Stimulated activated CD8-positive, alpha-beta memory T cell treated with anti-CD3 and anti-CD28 coated beads, Interleukin-7, amount 100 ng/mL, for 1 hour (primary cell): ENCODE results near the gene OR10AD1.

ENCODE experiments used
- DNase-seq, 2 donors: peaks; one replicate each; pipeline ENCODE4 v3.0.0-alpha.2; 2020; ENCODE audit warnings: low read depth in 2 of 2

OR10AD1 gene

DNA sequence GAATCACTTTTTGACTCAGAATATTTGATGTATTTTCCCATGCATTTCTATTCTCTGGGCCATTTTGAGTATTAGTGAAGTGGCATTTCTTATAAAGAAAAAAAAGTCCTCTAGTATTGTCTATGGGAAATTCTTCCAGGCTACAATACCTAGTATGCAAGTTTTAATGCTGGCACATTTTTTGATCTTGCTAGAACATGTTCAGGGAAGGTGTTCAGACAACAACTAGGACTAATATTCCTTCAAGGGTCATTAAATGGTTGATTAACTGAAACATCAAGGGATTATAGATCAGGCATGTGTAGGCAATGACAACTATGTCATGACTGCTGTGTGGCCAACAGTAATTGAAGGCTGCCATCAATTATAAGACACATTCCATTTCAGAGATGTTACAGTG is 12.0 kb downstream of the OR10AD1 start:
- no peak for DNase-seq

DNA sequence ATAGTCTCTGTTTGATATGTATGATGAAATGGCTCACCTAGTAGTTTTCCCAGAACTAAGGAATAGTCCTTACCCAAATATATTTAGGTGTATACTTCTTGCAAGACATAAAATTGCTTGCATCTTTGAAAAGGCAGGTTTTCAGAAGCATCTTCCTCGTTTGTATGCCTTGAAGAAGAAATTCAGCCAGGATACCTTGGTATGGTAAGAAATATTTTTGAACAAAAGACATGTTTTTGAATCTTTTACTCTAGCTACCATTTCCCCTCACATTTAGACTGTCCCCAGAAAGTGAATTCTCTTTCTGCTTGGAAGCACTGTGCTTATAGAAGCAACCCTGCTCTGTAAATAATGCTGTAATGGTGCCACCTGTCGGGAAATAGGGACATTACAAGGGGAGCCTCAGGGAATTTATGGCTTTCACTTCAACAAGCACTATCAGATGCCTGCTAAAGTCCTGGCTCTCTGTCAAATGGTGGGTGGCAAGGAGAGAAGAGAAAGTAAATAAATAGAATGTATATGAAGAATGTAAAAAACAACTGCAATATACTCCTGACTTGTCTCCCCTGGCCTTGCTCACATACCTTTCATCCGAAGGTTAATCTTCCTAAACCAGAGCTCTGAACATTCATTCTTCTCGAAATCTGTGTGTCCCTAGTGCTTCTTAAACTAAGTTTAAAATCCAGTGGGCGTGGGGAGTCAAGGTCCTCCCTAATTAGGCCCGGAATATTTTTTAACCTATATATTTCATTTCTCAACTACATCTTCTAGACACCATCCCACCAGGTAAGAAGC is 13.6 kb downstream of the OR10AD1 start:
- DNase-seq: peak; percentile 51 to 61

DNA sequence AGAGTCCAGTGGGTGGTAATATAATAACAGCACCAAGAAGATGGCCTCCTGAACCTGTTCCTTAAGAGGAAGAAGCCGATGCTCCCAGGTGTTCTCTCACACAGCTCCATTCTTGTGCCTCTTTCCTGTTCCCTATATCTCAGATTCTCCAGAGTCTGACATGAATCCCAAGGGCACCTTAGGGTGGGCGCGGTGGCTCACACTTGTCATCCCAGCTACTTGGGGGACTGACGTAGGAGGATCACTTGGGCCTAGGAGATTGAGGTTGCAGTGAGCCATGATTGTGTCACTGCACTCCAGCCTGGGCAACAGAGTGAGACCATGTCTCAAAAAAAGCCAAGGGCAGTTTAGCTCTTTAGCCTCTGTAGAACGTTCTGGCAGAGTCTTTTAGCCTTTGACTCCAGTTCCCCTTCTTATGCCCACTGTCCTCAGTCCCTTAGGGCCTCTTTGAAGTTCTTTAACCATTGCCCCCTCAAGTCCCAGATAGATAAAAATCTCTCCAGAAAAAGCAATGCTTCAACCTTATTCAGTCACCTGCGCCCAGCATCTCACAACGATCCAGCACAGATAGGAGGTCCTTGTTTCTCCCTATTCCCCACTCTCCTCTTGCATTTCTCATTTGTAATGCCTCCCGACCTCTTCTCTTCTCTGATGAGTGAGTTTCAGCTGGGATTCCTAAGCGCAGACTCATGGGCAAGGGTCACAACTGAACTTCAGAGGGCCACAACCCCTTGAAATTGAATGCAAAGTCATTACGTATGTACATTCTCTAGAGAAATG is 15.0 kb downstream of the OR10AD1 start:
- DNase-seq: no peak

DNA sequence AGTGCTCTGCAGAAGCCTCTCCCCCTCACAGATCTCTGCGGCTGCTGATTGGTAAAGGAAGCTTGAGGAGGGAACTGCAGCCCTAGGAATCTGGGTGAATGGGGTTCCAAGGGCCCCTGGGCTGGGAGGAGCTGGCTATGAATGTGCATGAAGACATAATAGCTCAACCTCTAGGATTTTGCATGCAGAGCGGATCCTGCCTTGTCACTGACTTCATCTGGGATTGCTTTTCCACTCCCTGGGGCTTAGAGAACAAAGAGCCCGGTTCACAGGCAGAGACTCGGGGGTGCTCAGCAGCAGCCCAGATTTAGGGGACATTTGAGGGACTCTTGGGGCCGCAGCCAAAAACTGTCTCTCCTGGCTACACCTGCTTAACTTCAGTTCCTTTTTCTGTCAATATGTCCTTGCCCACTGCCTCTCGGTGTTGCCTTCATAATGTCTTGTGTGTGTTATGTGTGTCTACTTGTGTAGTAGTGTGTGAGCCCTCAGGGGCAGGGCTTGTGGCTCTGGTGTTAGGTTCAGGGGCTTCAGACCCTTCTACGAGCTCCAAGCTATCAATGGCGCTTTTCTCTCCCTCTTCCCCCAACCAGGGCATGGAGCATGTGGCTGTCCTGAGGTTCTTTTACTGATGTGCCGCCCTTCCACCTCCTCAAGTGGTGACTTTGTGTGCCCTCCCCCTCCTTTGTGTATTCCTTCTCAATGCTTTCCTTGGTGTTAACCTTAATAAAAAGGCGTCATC is 17.7 kb downstream of the OR10AD1 start:
- no peak for DNase-seq

DNA sequence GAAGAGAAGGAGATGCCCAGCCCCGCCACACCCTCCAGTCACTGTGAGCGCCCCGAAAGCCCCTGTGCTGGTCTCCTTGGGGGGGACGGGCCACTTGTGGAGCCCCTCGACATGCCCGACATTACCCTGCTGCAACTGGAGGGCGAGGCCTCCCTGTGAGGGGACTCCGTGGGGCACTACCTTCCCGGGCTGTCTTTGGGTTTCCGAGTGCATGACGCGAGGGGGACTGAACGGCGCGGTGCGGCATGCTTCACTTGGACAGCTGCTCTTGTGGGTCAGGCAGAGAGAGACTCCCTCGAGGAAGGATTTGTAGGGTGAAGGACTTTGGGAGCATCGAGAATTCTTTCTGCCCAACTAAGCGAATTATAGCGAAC is 18.6 kb downstream of the OR10AD1 start:
- DNase-seq: no peak

DNA sequence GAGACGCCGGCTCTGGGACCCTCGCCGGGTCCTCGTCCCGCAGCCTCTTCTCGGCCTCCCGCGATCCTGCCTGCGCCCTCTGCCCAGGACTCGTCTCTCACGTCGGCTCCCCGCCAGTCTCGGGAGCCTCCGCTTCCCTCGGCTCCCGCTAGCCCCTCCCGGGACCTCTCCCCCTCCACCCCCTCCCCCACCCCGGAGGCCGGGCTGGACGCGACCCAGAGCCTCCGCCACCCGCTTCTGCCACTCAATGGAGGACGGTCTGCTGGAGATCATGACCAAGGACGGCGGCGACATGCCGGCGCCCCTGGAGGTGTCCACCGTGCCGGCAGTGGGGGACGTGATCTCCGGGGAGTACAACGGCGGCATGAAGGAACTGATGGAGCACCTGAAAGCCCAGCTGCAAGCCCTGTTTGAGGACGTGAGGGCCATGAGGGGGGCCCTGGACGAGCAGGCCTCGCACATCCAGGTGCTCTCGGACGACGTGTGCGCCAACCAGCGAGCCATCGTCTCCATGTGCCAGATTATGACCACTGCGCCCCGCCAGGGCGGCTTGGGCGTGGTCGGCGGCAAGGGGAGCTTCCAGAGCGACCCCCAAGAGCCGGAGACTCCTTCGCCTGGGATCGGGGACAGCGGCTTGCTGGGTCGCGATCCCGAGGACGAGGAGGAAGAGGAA is 19.1 kb downstream of the OR10AD1 start:
- no peak for DNase-seq

DNA sequence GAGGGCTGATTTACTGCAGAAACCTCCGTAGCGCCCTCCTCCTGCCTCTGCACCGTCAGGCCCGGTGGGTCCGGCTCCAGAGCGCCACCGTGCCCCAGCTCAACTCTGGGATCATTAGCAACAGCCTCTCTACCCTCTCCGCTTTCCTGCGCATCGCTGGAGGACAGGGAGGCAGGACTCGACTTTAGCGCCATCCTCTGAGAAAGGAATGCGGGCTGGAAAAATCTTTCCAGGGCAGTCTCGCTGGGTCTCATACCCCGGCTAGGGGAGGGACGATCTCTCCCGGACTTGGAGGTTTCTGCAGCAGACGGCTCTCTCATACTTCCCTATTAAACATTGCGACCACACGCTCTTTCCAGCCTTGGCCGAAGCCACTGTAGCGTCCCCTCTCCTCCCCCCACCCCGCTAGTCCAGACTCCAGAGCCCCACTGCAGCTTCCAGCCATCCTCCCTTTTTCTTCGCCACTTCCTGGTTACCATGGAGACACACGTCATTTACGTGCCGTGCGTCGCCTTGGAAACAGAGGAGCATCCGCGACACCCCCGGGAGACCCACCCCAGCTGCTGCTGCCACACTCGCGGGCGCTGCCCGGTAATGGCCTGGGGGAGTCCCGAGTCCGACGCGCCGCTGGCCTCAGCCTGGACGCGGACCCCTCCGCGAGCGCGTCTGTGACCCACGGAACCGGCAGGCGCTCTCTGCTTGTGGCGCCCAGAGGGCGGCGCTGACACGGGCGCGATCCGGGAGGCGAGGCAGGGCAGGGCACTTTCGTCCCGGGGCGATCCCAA is 19.8 kb downstream of the OR10AD1 start, which contains the start of gene CCDC184:
Gene CCDC184 (plus strand): TSS at position 554 of the 785 bp plus-strand sequence. CDS start 479 bp downstream, outside the sequence.
- peak; percentile 33 to 51 for DNase-seq

DNA sequence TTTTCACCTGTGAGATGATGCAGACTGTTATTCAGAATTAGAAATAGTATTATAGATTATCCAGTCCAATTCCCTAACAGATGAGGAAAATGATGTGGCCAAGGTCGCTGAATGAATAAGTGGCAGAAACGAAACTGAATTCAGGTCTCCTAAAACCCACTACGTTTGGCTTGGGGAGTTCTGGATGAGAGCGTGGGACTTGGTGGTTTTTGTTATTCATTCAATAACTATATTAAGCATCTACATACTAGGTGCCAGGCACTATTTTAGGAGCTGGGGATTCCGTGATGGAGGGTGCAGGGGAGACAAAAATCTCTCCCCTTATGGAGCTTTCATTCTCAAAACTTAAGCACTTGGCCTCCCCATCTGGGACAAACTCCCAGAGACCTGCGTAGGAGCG is 20.5 kb downstream of the OR10AD1 start:
- no peak for DNase-seq

DNA sequence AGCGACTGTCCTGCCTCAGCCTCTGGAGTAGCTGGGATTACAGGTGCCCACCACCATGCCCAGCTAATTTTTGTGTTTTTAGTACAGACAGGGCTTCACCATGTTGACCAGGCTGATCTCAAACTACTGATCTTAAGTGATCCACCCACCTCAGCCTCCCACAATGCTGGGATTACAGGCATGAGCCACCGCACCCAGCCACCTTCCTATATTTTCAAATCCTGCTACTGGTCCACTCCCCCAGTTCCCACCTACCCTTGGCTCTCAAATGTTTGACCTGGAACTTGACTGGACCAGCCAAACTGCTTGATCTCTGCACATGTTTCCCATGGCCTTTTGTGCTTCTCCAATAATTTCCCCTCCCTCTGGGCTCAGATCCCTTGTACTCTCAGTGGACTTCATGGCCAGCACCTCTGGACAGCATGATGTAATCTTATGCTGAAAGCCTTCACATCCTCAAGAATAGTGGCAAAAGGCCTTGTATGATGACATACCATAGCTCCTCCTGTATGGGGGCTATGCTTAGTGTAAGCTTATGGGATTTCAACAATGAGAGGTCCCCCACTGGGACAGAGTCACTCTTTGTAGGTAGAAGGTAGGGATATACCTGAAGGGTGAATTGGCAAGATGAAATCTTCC is 22.1 kb downstream of the OR10AD1 start:
- DNase-seq: no peak

DNA sequence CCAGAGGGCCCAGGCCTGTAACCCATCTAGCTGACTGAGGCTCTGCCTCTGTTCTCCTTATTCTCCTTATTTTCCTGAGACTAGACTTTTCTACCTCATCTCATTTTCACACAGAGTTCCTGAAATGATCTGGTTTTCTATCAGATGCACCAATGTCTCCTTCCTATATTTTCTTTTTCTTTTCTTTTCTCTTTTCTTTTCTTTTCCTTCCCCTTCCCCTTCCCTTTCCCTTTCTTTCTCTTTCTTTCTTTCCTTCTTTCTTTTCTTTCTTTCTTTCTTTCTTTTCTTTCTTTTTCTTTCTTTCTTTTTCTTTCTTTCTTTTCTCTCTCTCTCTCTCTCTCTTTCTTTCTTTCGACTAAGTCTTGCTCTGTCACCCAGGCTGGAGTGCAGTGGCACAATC is 22.7 kb downstream of the OR10AD1 start:
- no peak for DNase-seq

DNA sequence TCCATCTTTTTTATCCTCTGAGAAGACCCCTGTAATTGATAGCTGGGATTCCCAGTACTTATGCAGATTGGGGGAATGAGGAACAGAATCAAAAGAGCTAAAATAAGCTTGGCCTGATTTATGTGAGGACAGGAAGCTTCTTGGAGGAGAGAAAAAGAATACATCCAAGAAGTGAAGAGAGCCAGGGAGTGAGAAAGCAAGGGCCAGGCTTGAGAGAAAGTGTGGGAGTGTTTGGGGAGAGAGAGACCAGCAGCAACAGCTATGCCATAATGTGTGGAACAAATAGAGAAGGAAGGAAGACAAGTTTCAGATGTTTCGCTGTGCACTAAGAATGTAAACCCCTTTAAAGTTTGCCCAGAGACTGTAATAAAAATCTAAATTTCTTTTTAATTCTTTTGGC is 23.6 kb downstream of the OR10AD1 start:
- no peak for DNase-seq

DNA sequence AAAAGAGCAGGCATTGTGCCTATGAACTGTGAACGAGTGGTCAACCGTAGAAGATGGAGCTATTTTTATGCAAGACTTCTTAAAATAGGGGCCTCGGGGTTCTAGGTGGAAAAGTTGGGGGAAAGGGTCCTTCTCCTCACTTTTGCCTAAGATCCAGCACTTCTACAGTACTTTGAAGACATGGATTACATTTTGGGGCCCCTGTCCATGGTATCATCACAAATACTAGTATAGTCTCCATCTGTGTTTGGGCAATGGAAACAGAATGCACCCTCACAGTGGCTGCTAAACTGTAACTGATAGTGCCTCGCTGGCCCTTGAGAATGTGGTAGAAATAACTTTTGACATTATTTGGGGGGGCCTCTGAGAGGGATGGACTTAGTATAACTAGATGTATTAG is 25.1 kb downstream of the OR10AD1 start:
- no peak for DNase-seq

DNA sequence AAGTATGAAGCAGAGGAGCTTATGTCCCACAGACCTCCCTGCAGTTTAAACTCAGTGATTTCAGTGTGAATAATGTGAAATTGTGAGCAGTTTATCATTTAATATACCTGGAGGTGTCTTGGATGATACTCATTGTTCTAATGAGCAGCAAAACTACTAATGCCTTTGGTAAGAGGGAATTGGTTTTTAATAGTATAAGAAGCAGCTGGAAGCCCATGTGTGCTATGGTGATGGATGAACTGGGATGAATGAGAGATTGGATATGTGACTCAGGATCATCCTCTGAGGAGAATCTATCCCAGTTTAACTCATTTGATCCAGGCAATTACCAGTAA is 26.7 kb downstream of the OR10AD1 start:
- DNase-seq: no peak

DNA sequence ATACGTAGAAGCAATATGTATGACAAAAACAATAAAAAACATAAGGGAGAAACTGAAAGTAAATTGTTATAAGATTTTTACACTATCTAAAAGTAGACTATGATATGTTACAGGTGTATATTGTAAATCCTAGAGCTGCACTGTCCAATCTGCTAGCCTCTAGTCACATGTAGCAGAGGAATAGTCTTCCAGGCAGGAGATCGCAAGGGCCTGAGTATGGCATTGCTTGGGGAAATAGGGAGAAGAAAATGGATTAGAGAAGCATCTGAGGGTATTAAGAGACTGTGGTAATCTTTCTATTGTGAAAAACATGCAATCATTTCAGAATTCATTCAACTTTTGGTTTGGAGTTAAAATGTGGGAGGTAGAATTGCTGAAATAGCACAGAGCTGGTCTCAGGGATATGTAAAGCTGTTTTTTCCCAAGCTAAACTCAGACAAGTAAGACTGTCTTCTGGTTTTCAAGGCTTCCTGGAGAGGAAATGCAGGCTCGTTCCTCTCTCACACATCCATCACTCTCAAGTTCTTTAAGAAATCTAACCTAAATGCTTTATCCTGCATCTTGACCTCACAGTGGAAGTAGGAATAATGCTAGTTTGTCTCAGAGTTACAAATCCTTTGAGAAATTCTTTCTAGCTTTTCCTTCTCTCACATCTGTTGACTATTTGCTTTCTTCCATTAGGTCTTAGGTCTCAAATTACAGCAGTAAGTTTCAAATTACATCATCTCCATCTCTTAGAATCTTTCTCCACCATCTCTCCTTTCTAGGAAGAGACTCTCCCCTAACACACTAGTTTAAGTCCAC is 27.3 kb downstream of the OR10AD1 start:
- DNase-seq: no peak

DNA sequence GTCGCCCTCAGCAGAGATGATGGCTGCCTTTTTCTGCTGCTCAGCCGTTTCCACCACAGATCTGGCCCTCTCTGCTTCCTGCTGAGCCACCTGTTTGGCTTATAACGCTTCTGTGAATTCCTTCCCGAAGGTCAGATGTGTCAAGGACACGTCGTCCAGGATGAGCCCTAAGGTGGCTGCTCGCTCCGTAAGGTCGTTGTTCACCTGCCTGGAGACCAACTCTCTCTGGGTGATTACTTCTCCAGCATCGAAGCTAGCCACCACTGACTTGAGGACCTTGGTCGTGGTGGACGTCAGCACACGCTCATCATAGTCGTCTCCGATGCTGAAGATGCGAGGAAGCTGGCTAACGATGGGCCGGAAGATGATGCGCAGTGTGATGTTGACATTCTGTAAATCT is 34.1 kb downstream of the OR10AD1 start:
- DNase-seq: no peak

DNA sequence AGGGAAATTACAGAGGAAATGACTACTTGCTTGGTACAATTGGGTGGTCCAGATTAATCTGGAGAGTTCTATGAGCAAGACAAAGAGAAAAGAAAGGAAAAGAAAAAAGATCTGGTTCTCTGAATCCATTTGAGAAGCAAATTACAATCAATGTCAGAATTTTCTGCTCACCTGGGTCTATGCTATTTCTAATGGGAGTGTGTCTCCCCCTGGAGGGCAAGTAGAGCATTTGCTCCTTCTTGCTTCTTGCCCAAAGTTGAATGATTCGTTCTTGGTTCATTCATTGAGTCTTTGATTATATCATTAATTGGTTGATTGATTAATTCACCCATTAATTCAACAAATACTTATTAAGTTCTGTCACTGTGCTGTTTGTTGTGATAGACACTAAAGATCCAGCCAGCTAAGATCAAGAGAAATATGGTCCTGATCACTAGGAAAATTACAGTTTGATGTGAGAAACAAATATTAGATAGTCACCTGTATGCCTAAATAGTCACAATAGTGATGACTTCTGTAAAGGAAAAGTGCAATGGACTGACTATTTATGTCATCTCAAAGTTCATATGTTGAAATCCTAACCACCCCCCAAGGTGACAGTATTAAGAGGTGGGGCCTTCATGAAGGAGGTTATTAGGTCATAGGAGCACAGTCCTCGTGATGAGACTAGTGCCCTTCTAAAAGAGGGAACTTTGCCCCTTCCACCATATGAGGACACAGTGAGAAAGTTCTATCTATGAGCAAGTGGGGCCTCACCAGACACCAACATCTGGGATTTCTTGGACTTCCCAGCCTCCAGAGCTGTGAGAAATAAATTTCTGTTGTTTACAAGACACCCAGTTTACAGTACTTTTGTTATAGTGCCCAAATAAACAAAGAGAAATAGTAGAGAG is 37.8 kb downstream of the OR10AD1 start:
- peak in 1 of 2 donors; percentile 24 for DNase-seq

DNA sequence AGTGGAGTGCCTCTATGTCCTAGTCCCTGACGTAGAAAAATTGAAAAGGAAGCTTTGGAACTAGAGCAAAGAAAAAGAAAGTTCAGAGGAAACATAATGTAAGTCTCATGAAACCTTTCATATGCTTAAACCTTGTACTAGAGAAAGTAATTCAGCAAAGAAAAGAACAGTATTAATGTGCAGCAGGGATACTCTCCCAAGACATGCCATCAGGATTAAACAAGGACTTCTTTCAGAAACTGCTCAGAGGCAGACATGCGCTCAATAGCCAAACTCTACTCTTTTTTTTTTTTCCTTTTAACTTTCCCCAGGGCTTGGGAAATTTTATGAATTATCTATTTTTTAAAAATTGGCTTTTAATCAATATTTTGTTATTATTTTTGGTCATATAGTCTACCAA is 38.6 kb downstream of the OR10AD1 start:
- no peak for DNase-seq

DNA sequence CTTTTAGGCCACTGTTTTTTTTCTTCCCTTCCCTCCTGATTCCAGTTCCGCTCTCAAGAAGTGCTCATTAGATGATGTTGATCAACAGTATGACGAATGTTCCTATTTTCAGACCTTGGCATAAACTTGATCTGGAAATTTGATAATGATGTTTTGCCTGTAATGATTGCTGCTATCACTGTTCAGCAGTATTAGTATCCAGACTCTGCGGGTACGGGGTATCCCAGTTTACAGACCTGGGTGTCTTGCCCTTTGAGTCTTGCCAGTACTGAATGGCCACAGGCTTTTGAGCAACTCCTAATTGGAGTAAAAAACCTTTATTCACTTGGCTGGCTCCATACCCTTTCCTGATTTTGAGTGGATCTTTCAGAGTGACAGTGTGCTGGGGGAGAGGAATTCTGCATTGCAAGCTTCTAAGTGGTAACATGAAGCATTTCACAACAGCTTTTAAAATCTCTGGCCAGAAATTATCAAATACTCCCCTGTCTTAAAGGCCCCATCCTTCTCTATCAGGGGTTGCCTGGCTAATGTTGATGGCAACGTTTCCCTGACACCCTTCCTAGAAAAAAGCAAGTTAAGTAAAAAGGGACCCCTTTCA is 39.8 kb downstream of the OR10AD1 start:
- DNase-seq: no peak
